ENCODE data around the gene HIBADH. TPM values are rescaled to one million over a fixed set of nuclear protein-coding genes. Genes with fewer than 3 reads are reported as not detected.
A peak's percentile ranks its signal among the peaks of the same experiment; 100 is the strongest.
"Not testable (repeated sequence)": the region's sequence is repeated elsewhere in the genome, so short reads cannot be mapped to it uniquely, and the experiment has no call there.

Gene HIBADH
- total RNA-seq, 1 donor from 2014 or later: 38.1 TPM

GRCh38 chr7:27579565-27579964 is 83.1 kb downstream of the HIBADH start:
- intact Hi-C loops (cut with DNase I): loop anchor here (5.0 to 10.0 kb wide), 2 partner anchors 345 to 377 kb away; partner anchors contain the start of gene HOXA13
- TF ChIP-seq POLR2A (IDR thresholded peaks at IDR 0.05) (no peak), POLR2AphosphoS5 (IDR thresholded peaks at IDR 0.05; ENCODE audit: insufficient read depth in 1 of 2, low read depth in 1 of 2) (no peak), CTCF (IDR thresholded peaks at IDR 0.05) (no peak)
- Histone ChIP-seq H3K9me3 (no peaks in the 10 kb centered on the region), H3K27me3 (no peaks in the 10 kb centered on the region), H3K4me3 (no peak overlapping the region), H3K4me1 (peaks cover 5% of the 10 kb centered on the region), H3K27ac (no peak overlapping the region), H3K36me3 (no peaks in the 10 kb centered on the region)
- no peak for DNase-seq (ENCODE audit: extremely low spot score in 2 of 2)

- not testable (repeated sequence) for H3K27ac ChIP-seq; H3K4me1 ChIP-seq; H3K4me3 ChIP-seq; H3K27me3 ChIP-seq; H3K9me3 ChIP-seq; DNase-seq (ENCODE audit: extremely low spot score in 2 of 2); H3K36me3 ChIP-seq
- intact Hi-C loops (cut with DNase I): loop anchor here (5.0 to 10.0 kb wide), 2 partner anchors 343 to 376 kb away; partner anchors contain the start of gene HOXA13
These were observed 84.5 kb downstream of the HIBADH start for GRCh38 chr7:27578169-27578568.

- H3K4me1 ChIP-seq: peaks cover 5% of the 10 kb centered on the region
These were observed 86.2 kb downstream of the HIBADH start for GRCh38 chr7:27576360-27576944.

DNA sequence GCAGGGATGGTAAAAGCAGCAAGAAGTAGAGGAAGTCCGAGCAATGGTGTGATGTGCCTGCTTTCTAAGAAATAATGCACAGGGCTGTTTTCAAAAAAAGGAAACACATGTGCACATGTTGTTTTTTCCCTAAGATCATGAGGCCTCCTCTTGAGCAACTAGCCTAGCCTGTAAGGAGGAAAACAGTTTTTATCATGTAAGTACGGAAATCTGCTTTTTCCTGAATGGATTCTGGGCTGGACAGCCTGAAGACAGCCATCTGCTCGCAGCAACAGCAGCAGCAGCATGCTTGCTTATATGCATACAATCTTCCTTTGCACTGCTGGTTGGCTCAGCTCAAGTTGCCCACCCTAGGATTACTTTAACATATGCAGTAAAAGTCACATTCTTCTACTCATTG is 87.1 kb downstream of the HIBADH start:
- intact Hi-C loops (cut with DNase I): loop anchor here (5.0 to 10.0 kb wide), 2 partner anchors 341 to 373 kb away; partner anchors contain the start of gene HOXA13
- no peak for DNase-seq (ENCODE audit: extremely low spot score in 2 of 2)
- Histone ChIP-seq H3K36me3 (no peaks in the 10 kb centered on the region), H3K27ac (peak overlapping the region; percentile 55), H3K4me3 (no peak overlapping the region), H3K9me3 (no peaks in the 10 kb centered on the region), H3K4me1 (peaks cover 5% of the 10 kb centered on the region), H3K27me3 (no peaks in the 10 kb centered on the region)
- peak in 1 of 2 donors; percentile 15 for TF ChIP-seq POLR2AphosphoS5 (IDR thresholded peaks at IDR 0.05; ENCODE audit: insufficient read depth in 1 of 2, low read depth in 1 of 2)
- TF ChIP-seq POLR2A (IDR thresholded peaks at IDR 0.05): no peak
- no peak for TF ChIP-seq CTCF (IDR thresholded peaks at IDR 0.05)

More at GRCh38 chr7:27576360-27576944, 86.2 kb downstream of the HIBADH start:
- no peak for DNase-seq (ENCODE audit: extremely low spot score in 2 of 2)
- Histone ChIP-seq H3K27me3 (no peaks in the 10 kb centered on the region), H3K36me3 (no peaks in the 10 kb centered on the region), H3K4me3 (no peak overlapping the region), H3K27ac (peak overlapping the region; percentile 55), H3K9me3 (no peaks in the 10 kb centered on the region)
- no peak for TF ChIP-seq POLR2AphosphoS5 (IDR thresholded peaks at IDR 0.05; ENCODE audit: insufficient read depth in 1 of 2, low read depth in 1 of 2)
- TF ChIP-seq CTCF (IDR thresholded peaks at IDR 0.05): peak; percentile 26 to 63 (median 44)
- intact Hi-C loops (cut with DNase I): loop anchor here (5.0 to 10.0 kb wide), 2 partner anchors 342 to 374 kb away; partner anchors contain the start of gene HOXA13

- Histone ChIP-seq H3K36me3 (no peaks in the 10 kb centered on the region), H3K4me3 (no peak overlapping the region), H3K4me1 (no peaks in the 10 kb centered on the region), H3K9me3 (no peaks in the 10 kb centered on the region), H3K27ac (no peak overlapping the region), H3K27me3 (no peaks in the 10 kb centered on the region)
- TF ChIP-seq POLR2AphosphoS5 (IDR thresholded peaks at IDR 0.05; ENCODE audit: insufficient read depth in 1 of 2, low read depth in 1 of 2) (no peak), CTCF (IDR thresholded peaks at IDR 0.05) (no peak), POLR2A (IDR thresholded peaks at IDR 0.05) (no peak)
- intact Hi-C loops (cut with DNase I): no loop called here
- no peak for DNase-seq (ENCODE audit: extremely low spot score in 2 of 2)
These were observed 93.6 kb downstream of the HIBADH start for GRCh38 chr7:27569106-27569505.

Data from vagina (tissue), 2 donors.